NAMALWA (cell line): ENCODE data around the gene ANKRD39.
"Not testable (repeated sequence)": the region's sequence is repeated elsewhere in the genome, so short reads cannot be mapped to it uniquely, and the experiment has no call there.

Experiments used
- DNase-seq: peaks from one replicate; pipeline ENCODE4 v3.0.0-alpha.2; 2015; ENCODE audit warnings: low spot score

ANKRD39 gene

DNA sequence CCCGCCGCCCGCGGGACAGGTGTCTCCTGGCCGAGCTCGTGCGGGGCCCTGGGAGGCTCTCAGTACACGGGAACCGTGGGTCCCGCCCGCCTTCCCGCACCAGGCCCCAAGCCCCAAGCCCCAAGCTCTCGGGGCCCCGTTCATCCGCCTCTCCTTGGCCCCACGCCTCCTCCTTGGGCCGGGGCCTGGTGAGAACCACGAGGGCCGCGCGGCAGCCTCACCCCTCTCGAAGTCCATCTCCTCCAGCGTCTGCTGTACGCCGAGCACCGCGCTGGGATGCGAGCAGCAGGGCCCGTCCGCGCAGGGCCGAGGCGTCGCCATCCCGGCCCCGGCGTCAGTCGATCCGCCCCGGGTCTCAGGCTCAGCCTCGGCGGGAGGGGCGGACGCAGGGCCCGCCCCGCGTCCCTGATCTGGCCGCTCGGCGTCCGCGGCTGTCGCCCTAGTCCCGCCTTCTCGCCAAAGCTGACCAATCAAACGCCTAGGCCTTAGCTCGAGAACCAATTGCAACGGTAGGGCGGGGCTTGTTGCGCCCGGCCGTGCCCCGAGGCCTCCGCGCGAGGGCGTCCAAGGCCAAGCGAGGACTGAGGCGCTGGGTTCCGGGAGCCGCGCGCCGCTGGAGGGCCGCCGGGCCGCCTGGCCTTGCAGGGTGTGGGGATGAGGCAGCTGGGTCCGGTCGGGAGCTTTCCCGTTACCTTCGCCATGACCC, at the start of gene ANKRD39:
Gene ANKRD39, minus strand, starts transcription at position 350 of the 706 bp plus-strand sequence. Its CDS starts 29 bp downstream, at position 321.
- DNase-seq = peak; percentile 98

DNA sequence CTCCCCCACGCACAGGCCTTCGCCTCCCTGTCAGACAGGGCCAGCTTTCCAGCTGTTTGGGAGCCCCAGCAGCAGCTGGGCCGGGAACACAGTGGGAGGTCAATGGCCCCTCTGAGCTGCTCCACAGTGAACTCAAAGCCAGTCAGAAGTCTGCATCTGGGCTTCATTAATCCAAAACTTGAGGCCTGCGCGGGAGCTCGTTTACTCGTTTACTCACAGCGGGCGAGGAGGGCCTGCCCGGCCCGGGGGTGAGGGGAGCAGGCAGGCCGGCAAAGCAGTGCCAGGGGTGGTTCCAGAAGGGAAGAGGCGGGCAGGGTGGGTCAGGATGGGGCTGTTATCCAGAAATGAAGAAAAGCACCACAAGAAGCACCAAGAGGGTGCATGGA, 48.9 kb upstream of the ANKRD39 start:
- DNase-seq = no peak

- DNase-seq = no peak
Observed at GRCh38 chr2:96903815-96904214, 46.0 kb upstream of the ANKRD39 start.

- DNase-seq = no peak
Observed at GRCh38 chr2:96903318-96903717, 45.5 kb upstream of the ANKRD39 start.

- DNase-seq = no peak
Observed at GRCh38 chr2:96900237-96900636, 42.4 kb upstream of the ANKRD39 start.

DNA sequence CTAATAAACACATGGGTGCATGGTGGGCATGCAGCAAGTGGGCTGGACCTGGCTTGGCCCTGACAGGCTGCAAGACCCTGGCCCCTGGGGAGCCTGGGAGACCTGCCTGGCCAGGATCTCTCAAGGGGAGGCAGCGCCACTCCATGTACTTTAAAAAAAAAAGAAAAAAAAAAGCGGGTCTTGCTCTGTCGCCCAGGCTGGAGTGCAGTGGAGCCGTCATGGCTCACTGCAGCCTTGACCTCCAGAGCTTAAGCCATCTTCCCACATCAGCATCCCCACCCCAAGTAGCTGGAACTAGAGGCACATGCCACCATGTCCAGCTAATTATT, 41.6 kb upstream of the ANKRD39 start:
- DNase-seq = no peak

- DNase-seq = no peak
Observed at GRCh38 chr2:96898641-96899412, 41.0 kb upstream of the ANKRD39 start.

- DNase-seq = no peak
Observed at GRCh38 chr2:96898135-96898505, 40.3 kb upstream of the ANKRD39 start.

- no peak for DNase-seq
Observed at GRCh38 chr2:96897491-96898134, 39.8 kb upstream of the ANKRD39 start.

- DNase-seq = no peak
Observed at GRCh38 chr2:96895746-96896651, 38.2 kb upstream of the ANKRD39 start.

- DNase-seq = no peak
Observed at GRCh38 chr2:96895032-96895745, 37.4 kb upstream of the ANKRD39 start.

- no peak for DNase-seq
Observed at GRCh38 chr2:96894151-96894531, 36.3 kb upstream of the ANKRD39 start.

GRCh38 chr2:96893289-96894150, 35.7 kb upstream of the ANKRD39 start:
- no peak for DNase-seq

DNA sequence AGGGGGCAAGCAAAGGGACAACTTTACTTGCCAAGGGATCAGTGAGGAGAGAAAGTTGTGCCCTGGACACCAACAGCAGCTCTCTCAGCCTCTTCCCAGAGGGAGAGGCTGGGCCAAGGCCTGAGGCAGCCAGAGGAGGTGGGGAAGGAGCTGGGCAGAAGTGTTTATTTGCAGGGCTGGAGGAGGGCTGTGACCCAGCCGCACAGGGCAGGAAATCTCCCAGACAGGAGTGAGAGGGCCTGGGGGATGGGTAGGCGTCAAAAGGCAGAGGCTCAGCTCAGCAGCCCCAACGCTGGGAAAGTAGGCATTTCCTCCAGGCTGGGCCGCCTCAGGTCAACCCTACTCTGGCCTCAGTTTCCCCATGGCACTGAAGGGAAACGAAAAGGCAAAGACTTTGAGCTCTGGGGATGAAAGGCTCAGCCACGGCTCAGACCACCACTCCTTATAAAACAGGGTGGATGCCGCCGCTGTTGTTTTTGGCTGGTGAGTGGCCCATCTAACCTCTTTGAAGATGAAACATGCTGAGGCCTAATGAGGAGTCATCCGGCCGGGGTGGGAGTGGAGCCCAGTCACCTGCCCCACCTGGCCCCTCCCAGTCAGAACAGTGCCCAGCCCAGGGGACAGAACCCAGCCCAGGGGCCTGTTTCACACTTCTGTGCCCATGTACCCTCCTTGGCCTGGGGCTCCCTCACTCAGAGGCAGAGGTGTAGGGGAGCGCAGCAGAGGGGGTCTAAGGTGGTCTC, 33.9 kb upstream of the ANKRD39 start:
- DNase-seq = no peak

- DNase-seq = no peak
Observed at GRCh38 chr2:96890726-96891385, 33.0 kb upstream of the ANKRD39 start.

GRCh38 chr2:96890252-96890651, 32.4 kb upstream of the ANKRD39 start:
- DNase-seq = no peak

- DNase-seq = not testable (repeated sequence)
Observed at GRCh38 chr2:96889502-96889901, 31.7 kb upstream of the ANKRD39 start.

DNA sequence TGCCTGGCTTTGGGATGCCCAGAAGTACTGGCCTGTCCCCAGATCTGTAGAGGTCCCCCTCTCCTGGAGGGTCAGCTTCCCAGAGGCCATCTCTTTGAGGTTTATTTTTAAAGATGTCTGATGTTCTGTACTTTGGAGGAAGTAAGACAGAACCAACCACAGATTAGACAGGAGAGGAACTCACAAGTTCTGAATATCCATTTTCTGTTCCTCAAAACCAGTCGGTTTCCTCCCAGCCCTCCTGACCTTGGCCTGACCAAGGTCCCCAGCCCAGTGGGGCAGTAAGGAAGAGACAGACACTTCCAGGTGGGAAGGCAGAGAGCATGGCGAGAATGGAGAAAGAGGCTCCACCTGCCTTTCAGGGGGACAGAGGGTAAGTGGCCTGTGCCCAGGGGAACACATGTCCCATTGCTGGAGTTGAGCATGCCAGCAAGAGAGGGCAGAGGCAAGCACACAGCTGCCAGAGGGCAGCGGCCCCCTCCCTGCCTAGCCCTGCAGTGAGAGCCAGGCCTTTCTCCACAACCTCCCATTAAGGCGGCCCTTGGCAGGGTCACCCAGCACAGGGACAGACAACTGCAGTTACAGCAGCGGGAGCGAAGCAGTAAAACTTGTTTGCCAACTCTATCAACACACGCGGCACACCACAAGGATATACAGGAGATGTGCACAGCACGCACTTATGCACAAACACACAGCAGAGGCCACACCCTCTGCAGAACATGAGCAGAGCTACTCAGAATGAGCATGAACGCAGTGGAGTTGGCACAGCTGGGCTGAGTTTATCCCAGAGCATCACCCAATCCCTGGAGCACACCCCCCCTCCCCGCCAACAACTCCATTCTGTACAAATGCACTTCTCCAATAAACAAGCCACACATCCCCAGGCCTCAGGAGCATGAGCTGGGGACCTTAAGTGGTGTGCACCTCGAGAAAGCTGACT, 30.5 kb upstream of the ANKRD39 start:
- DNase-seq = no peak
